Measurements from ENCODE around the gene NCKAP1.

GRCh38 chr2:182949572-182950189, 88.6 kb downstream of the NCKAP1 start:
- no peak for TF ChIP-seq CTCF (IDR thresholded peaks at IDR 0.05)
- no peak for TF ChIP-seq POLR2A (IDR thresholded peaks at IDR 0.05)

Measured in body of pancreas (tissue), 4 donors.